ENCODE measurements around the gene HIVEP3. TPM values are rescaled to one million over a fixed set of nuclear protein-coding genes. Genes with fewer than 3 reads are reported as not detected.

The HIVEP3 gene
- total RNA-seq, 1 donor: 1.8 TPM

GRCh38 chr1:41546833-41547135 is 371.9 kb downstream of the HIVEP3 start:
- no peak overlapping the region for H3K4me3 ChIP-seq (ENCODE audit: insufficient read depth, low read length)
- peaks cover 14% of the 10 kb centered on the region for H3K79me2 ChIP-seq (ENCODE audit: insufficient read depth, low read length)
- H3K9me3 ChIP-seq (ENCODE audit: low read depth, low read length): no peaks in the 10 kb centered on the region
- peaks cover 6% of the 10 kb centered on the region for H4K20me1 ChIP-seq (ENCODE audit: insufficient read depth, low read length)
- H3K27me3 ChIP-seq (ENCODE audit: insufficient read depth, low read length): no peaks in the 10 kb centered on the region
- no peak overlapping the region for H2AFZ ChIP-seq (ENCODE audit: low read length)
- H3K4me2 ChIP-seq (ENCODE audit: insufficient read depth, low read length): no peak overlapping the region
- DNase-seq (ENCODE audit: insufficient read length, low spot score, missing footprints): no peak
- H3K27ac ChIP-seq (ENCODE audit: low read depth, low read length): no peak overlapping the region
- no peaks in the 10 kb centered on the region for H3K36me3 ChIP-seq (ENCODE audit: insufficient read depth, low read length)
- no peak for TF ChIP-seq CTCF (IDR thresholded peaks at IDR 0.05; ENCODE audit: extremely low read depth, low read depth, low read length)
- H3K4me1 ChIP-seq (ENCODE audit: insufficient read depth, low read length): no peaks in the 10 kb centered on the region

GRCh38 chr1:41545996-41546832 is 372.5 kb downstream of the HIVEP3 start:
- no peak for DNase-seq (ENCODE audit: insufficient read length, low spot score, missing footprints)
- no peak overlapping the region for H2AFZ ChIP-seq (ENCODE audit: low read length)
- no peak overlapping the region for H3K4me2 ChIP-seq (ENCODE audit: insufficient read depth, low read length)
- no peaks in the 10 kb centered on the region for H3K36me3 ChIP-seq (ENCODE audit: insufficient read depth, low read length)
- peaks cover 6% of the 10 kb centered on the region for H4K20me1 ChIP-seq (ENCODE audit: insufficient read depth, low read length)
- H3K27me3 ChIP-seq (ENCODE audit: insufficient read depth, low read length): no peaks in the 10 kb centered on the region
- TF ChIP-seq CTCF (IDR thresholded peaks at IDR 0.05; ENCODE audit: extremely low read depth, low read depth, low read length): no peak
- H3K4me3 ChIP-seq (ENCODE audit: insufficient read depth, low read length): no peak overlapping the region
- peaks cover 14% of the 10 kb centered on the region for H3K79me2 ChIP-seq (ENCODE audit: insufficient read depth, low read length)
- no peaks in the 10 kb centered on the region for H3K4me1 ChIP-seq (ENCODE audit: insufficient read depth, low read length)
- no peaks in the 10 kb centered on the region for H3K9me3 ChIP-seq (ENCODE audit: low read depth, low read length)
- no peak overlapping the region for H3K27ac ChIP-seq (ENCODE audit: low read depth, low read length)

GRCh38 chr1:41542196-41542930 is 376.4 kb downstream of the HIVEP3 start:
- H3K4me3 ChIP-seq (ENCODE audit: insufficient read depth, low read length): no peak overlapping the region
- H3K27ac ChIP-seq (ENCODE audit: low read depth, low read length): no peak overlapping the region
- H3K79me2 ChIP-seq (ENCODE audit: insufficient read depth, low read length): peaks cover 14% of the 10 kb centered on the region
- no peak overlapping the region for H2AFZ ChIP-seq (ENCODE audit: low read length)
- peaks cover 22% of the 10 kb centered on the region for H4K20me1 ChIP-seq (ENCODE audit: insufficient read depth, low read length)
- H3K27me3 ChIP-seq (ENCODE audit: insufficient read depth, low read length): no peaks in the 10 kb centered on the region
- TF ChIP-seq CTCF (IDR thresholded peaks at IDR 0.05; ENCODE audit: extremely low read depth, low read depth, low read length): no peak
- H3K9me3 ChIP-seq (ENCODE audit: low read depth, low read length): no peaks in the 10 kb centered on the region
- no peak for DNase-seq (ENCODE audit: insufficient read length, low spot score, missing footprints)
- H3K4me1 ChIP-seq (ENCODE audit: insufficient read depth, low read length): peaks cover 17% of the 10 kb centered on the region
- H3K4me2 ChIP-seq (ENCODE audit: insufficient read depth, low read length): no peak overlapping the region
- H3K36me3 ChIP-seq (ENCODE audit: insufficient read depth, low read length): no peaks in the 10 kb centered on the region

- H3K9me3 ChIP-seq (ENCODE audit: low read depth, low read length): no peaks in the 10 kb centered on the region
- no peaks in the 10 kb centered on the region for H3K27me3 ChIP-seq (ENCODE audit: insufficient read depth, low read length)
- DNase-seq (ENCODE audit: insufficient read length, low spot score, missing footprints): no peak
- H3K4me2 ChIP-seq (ENCODE audit: insufficient read depth, low read length): no peak overlapping the region
- H3K4me1 ChIP-seq (ENCODE audit: insufficient read depth, low read length): peaks cover 25% of the 10 kb centered on the region
- peaks cover 14% of the 10 kb centered on the region for H3K79me2 ChIP-seq (ENCODE audit: insufficient read depth, low read length)
- no peak overlapping the region for H3K4me3 ChIP-seq (ENCODE audit: insufficient read depth, low read length)
- H3K36me3 ChIP-seq (ENCODE audit: insufficient read depth, low read length): no peaks in the 10 kb centered on the region
- peaks cover 28% of the 10 kb centered on the region for H4K20me1 ChIP-seq (ENCODE audit: insufficient read depth, low read length)
- no peak overlapping the region for H2AFZ ChIP-seq (ENCODE audit: low read length)
- TF ChIP-seq CTCF (IDR thresholded peaks at IDR 0.05; ENCODE audit: extremely low read depth, low read depth, low read length): no peak
- no peak overlapping the region for H3K27ac ChIP-seq (ENCODE audit: low read depth, low read length)
Observed at GRCh38 chr1:41541592-41541952, 377.1 kb downstream of the HIVEP3 start.

Measured in osteoblast (primary cell).